GM06990 (cell line): ENCODE results near the gene ITGAL.

Experiments
- DNase-seq: peaks from one replicate; pipeline ENCODE4 v3.0.0-alpha.2; 2011; ENCODE audit not compliant: insufficient read length; ENCODE audit errors: extremely low read depth
- H3K27me3 ChIP-seq: replicated peaks from 2 replicates; pipeline ENCODE4 v1.6.0; 2011; ENCODE audit warnings: low read length; ENCODE audit not compliant: control insufficient read depth, insufficient read depth
- H3K36me3 ChIP-seq: 2 replicates; pipeline ENCODE4 v1.5.1; 2011; ENCODE audit warnings: low read length; ENCODE audit not compliant: control insufficient read depth, insufficient read depth
- H3K4me3 ChIP-seq: replicated peaks from 2 replicates; pipeline ENCODE4 v1.5.1; 2011; ENCODE audit warnings: low read depth, mild to moderate bottlenecking, control low read depth, low read length
- CTCF ChIP-seq: IDR thresholded peaks from 2 replicates; pipeline ENCODE4 v1.5.1; 2011; ENCODE audit warnings: low read length, control low read depth, mild to moderate bottlenecking, inconsistent platforms; ENCODE audit not compliant: insufficient read depth, poor library complexity, severe bottlenecking

The ITGAL gene

GRCh38 chr16:30444231-30445148, 28.1 kb upstream of the ITGAL start:
- DNase-seq = no peak
- Histone ChIP-seq H3K4me3 (peak overlapping the region; percentile 92), H3K27me3 (no peaks in the 10 kb centered on the region), H3K36me3 (peaks cover 1% of the 10 kb centered on the region)
- no peak for TF ChIP-seq CTCF

GRCh38 chr16:30445149-30445407, 27.5 kb upstream of the ITGAL start:
- TF ChIP-seq CTCF = no peak
- Histone ChIP-seq H3K36me3 (peaks cover 1% of the 10 kb centered on the region), H3K4me3 (peak overlapping the region; percentile 92), H3K27me3 (no peaks in the 10 kb centered on the region)
- DNase-seq = no peak

- peaks cover 1% of the 10 kb centered on the region for H3K36me3 ChIP-seq
- TF ChIP-seq CTCF = peak; percentile 44
- H3K27me3 ChIP-seq = no peaks in the 10 kb centered on the region
- H3K4me3 ChIP-seq = peak within 1 kb of the TSS; percentile 92
- DNase-seq = peak; percentile 93
Observed at GRCh38 chr16:30445408-30446202, 26.9 kb upstream of the ITGAL start, which contains the start of gene SEPHS2. SEPHS2 (minus strand) TSS chr16:30445874; CDS start chr16:30445727, 147 bp downstream.

GRCh38 chr16:30446203-30446595, 26.3 kb upstream of the ITGAL start:
- no peak for DNase-seq
- Histone ChIP-seq H3K27me3 (no peaks in the 10 kb centered on the region), H3K4me3 (peak overlapping the region; percentile 92), H3K36me3 (peaks cover 1% of the 10 kb centered on the region)
- no peak for TF ChIP-seq CTCF

- H3K27me3 ChIP-seq = no peaks in the 10 kb centered on the region
- peaks cover 1% of the 10 kb centered on the region; the same call in 1 of the 2 replicates for H3K36me3 ChIP-seq
- TF ChIP-seq CTCF = no peak
- no peak overlapping the region for H3K4me3 ChIP-seq
- DNase-seq = no peak
Observed at GRCh38 chr16:30447512-30448226, 24.9 kb upstream of the ITGAL start.
